ENCODE data around the gene HYAL3.

DNA sequence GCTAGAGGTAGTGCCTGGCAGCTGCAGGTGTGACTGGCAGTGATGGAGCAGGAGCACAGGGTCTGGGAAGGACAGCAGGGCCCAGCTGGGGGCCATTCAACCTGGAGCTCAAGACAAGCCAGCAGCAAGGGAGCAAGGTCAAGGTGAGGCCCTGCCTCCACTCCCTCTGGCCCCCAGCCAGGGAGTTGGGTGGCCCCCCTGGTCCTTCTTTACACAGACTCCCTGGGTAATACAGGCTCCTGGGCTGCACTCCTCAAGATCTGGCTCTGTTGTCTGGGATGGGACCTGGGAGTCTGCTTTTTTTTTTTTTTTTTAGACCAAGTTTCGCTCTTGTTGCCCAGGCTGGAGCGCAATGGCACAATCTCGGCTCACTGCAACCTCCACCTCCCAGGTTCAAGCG lies 48.7 kb downstream of the HYAL3 start:
- TF ChIP-seq CTCF (conservative IDR thresholded peaks at IDR 0.05; ENCODE audit: low read length), result no peak
- TF ChIP-seq EZH2phosphoT487 (IDR thresholded peaks at IDR 0.05; ENCODE audit: borderline replicate concordance, low read depth, low read length), result no peak
